Stimulated activated effector memory CD8-positive, alpha-beta T cell treated with anti-CD3 and anti-CD28 coated beads, Interleukin-12 subunit alpha, Interleukin-12 subunit beta, amount 100 ng/mL, for 72 hours (primary cell): ENCODE results near the gene RGL2.
"Not testable (repeated sequence)": the region's sequence is repeated elsewhere in the genome, so short reads cannot be mapped to it uniquely, and the experiment has no call there.

Experiments used
- ATAC-seq: fragments of 150-1000 bp; cut with Tn5 transposase; 2 replicates; pipeline ENCODE4 v1.10.0; 2021
- DNase-seq, 2 donors: peaks; one replicate each; pipeline ENCODE4 v3.0.0; 2021 to 2022; ENCODE audit warnings: low spot score in 2 of 2
- H3K27ac Mint-ChIP-seq: one replicate; pipeline ENCODE4 v1.8.0; 2022; ENCODE audit warnings: mild to moderate bottlenecking, mixed read lengths
- H3K36me3 Mint-ChIP-seq: one replicate; pipeline ENCODE4 v1.8.0; 2022; ENCODE audit warnings: mild to moderate bottlenecking, mixed read lengths
- H3K4me1 Mint-ChIP-seq: one replicate; pipeline ENCODE4 v1.8.0; 2022; ENCODE audit warnings: mixed read lengths
- H3K4me3 Mint-ChIP-seq: one replicate; pipeline ENCODE4 v1.8.0; 2022; ENCODE audit warnings: mild to moderate bottlenecking, mixed read lengths
- H3K9me3 Mint-ChIP-seq: one replicate; pipeline ENCODE4 v1.8.0; 2022; ENCODE audit warnings: mixed read lengths

Gene RGL2

DNA sequence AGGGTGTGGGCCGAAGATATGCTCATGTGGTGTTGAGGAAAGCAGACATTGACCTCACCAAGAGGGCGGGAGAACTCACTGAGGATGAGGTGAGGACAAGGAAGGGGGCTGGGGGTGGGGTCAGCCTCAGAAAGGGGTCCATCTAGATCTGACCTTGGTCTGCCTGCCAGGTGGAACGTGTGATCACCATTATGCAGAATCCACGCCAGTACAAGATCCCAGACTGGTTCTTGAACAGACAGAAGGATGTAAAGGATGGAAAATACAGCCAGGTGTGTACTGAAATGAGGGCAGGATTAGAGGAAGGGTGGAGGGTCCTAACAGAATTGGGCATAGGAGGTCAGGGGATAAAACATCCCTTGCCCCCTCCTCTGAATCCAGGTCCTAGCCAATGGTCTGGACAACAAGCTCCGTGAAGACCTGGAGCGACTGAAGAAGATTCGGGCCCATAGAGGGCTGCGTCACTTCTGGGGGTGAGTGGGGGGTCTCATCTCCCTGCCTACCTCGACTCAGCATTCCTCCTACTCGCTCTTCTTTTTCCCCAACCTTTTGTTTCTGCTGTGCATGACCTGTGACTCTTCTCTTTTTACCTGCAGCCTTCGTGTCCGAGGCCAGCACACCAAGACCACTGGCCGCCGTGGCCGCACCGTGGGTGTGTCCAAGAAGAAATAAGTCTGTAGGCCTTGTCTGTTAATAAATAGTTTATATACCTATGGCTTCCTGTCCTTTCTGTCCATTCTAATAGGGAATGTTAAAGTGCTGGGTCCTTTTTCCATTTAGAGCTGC lies 22.8 kb downstream of the RGL2 start:
- Mint-ChIP-seq H3K4me1 (peaks cover 65% of the 10 kb centered on the region), H3K36me3 (peaks cover 92% of the 10 kb centered on the region), H3K4me3 (peak overlapping the region; percentile 89), H3K27ac (peak overlapping the region; percentile 99)
- not testable (repeated sequence) for H3K9me3 Mint-ChIP-seq, ATAC-seq, DNase-seq

DNA sequence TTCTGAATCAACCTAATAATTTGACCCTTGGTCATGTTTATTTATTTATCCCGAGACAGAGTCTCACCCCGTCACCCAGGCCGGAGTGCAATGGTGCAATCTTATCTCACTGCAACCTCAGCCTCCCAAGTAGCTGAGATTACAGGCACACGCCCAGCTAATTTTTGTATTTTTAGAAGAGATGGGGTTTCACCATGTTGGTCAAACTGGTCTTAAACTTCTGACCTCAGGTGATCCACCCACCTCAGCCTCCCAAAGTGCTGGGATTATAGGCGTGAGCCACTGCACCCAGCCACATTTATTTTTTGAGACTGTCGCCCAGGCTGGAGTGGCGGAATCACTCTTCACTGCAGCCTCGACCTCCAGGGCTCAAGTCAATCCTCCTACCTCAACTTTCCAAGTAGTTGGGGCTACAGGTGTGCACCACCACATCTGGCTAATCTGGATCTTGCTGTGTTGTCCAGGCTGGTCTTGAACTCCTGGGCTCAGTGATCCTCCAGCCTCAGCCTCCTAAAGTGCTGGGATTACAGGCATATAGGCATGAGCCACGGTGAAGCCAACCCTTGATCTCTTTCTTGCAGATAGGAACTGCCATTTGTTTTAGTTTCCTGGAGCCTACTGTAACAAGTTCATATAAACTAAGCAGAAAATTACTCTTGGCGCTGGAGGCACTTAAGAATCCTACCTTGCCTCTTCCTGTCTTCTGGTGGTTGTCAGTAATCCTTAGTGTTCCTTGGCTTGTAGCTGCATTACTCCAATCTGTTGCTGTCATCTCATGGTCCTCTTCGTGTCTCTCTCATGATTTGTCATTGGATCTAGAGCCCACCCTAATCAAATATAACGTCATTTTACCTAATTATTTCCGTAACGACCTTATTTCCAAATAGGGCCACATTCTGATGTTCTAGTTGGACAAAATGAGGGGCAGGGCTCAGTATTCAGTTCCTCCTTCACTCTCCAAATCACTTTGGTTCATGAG lies 24.5 kb downstream of the RGL2 start:
- peaks cover 77% of the 10 kb centered on the region for H3K36me3 Mint-ChIP-seq
- peak overlapping the region; percentile 99 for H3K27ac Mint-ChIP-seq
- H3K9me3 Mint-ChIP-seq: no peaks in the 10 kb centered on the region
- H3K4me1 Mint-ChIP-seq: peaks cover 74% of the 10 kb centered on the region
- ATAC-seq (no peak), DNase-seq (no peak)
- H3K4me3 Mint-ChIP-seq: peak overlapping the region; percentile 89

- Mint-ChIP-seq H3K36me3 (peaks cover 79% of the 10 kb centered on the region), H3K4me1 (peaks cover 70% of the 10 kb centered on the region), H3K9me3 (no peaks in the 10 kb centered on the region), H3K4me3 (peak overlapping the region; percentile 89), H3K27ac (peak overlapping the region; percentile 99)
- DNase-seq: no peak
- ATAC-seq: no peak
Observed at GRCh38 chr6:33273129-33273923, 25.4 kb downstream of the RGL2 start.

DNA sequence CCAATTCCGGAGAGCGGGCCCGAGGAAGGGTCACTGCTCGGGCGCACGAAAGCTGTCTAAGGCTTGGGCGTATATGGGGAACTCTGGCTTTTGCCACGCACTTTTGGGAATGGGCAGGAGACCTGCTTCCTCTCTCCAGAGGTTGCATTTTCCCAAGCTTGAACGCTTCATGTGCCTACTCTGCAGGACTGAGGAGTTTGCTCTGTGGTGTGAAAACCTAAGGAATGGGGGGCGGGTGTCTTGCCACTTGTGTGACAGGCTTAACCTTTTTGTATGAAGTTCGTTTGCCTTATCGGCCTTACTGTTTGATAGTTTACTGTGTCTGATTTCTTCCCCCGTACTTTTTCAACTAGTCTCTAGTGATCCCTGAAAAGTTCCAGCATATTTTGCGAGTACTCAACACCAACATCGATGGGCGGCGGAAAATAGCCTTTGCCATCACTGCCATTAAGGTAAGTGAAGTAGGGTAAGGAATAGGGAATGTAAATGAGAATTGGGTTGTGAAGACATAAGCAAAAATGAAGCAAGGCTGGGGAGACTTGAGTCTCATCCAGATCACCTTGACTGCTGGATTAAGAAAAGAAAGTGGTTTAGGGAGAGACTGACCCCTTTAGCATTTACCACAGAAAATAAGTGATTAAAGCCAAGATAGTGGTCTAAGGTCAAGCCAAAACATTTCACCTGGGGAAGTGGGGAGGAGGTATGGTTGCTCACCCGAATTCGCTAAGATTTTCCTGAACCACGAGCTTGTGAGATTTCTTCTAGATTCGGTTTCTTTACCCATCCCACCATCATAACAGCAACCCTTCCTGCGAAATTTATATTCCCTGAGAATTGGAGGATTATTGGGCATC lies 26.2 kb downstream of the RGL2 start:
- peaks cover 83% of the 10 kb centered on the region for H3K36me3 Mint-ChIP-seq
- H3K4me1 Mint-ChIP-seq: peaks cover 63% of the 10 kb centered on the region
- no peak for DNase-seq
- H3K9me3 Mint-ChIP-seq: no peaks in the 10 kb centered on the region
- H3K4me3 Mint-ChIP-seq: peak overlapping the region; percentile 89
- H3K27ac Mint-ChIP-seq: peak overlapping the region; percentile 99
- ATAC-seq: peak; percentile 9

DNA sequence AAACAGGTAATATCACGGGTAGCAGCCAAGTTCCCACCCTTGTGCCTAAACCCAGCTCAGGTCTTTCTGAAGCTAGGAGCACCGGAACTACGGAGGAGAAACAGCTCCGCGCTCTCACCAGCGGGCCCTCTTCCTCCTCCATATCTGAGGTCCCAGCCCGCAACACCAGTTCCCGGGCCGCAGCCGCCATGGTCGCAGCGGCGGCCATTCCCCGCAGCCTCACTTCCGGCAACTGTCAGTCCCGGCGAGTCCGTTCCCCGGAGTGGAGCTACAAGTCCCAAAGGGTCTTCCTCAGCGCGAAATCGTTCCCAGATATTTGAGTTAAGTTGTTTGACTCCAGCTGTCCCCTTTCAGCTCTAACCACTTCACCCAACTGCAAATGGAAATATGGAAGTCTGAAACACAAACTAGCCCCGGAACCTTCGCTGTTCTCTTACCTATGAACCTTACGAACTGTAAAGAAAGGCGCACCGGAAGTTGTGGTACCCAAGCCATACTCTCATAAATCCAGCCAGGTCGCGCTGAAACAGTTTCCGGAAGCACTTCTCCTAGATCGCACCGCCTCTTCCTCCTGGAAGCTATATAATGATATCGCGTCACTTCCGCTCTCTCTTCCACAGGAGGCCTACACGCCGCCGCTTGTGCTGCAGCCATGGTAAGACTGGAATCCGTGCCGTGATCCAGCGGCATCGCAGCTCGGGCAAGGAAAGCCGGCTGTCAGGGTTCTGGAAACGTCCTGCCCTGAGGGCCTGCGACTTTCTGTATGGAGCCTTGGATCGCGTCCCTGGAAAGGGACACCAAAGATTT lies 27.1 kb downstream of the RGL2 start, which contains the start of the genes RPS18 and VPS52:
Gene RPS18 (plus strand): TSS at position 608 of the 807 bp plus-strand sequence. CDS start 45 bp downstream, at position 653.
Gene VPS52 (minus strand): TSS at position 409 of the 807 bp plus-strand sequence. CDS start 201 bp downstream, at position 208.
- Mint-ChIP-seq H3K4me1 (peaks cover 60% of the 10 kb centered on the region), H3K9me3 (no peaks in the 10 kb centered on the region), H3K4me3 (peak within 1 kb of the TSS; percentile 89), H3K36me3 (peaks cover 83% of the 10 kb centered on the region), H3K27ac (peak within 1 kb of the TSS; percentile 99)
- DNase-seq (peak; percentile 84 to 96), ATAC-seq (peak; percentile 92)

DNA sequence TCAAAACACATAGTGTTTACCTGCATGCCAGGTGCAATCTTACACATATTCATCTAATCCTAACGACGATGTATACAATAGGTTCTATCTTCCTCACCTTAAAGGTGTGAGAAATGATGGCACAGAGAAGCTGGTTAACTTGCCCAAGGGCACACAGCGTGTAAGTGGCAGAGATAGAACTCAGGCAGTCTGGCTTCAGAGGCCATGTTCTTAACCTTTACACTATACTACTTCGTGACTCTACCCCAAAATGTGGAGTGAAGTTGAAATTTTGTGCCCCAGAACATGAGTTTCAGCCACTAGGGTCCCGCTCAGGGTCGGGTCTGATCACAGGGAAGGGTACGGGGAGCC lies 27.6 kb downstream of the RGL2 start:
- Mint-ChIP-seq H3K27ac (peak overlapping the region; percentile 99), H3K36me3 (peaks cover 83% of the 10 kb centered on the region), H3K4me1 (peaks cover 54% of the 10 kb centered on the region), H3K4me3 (peak overlapping the region; percentile 89), H3K9me3 (no peaks in the 10 kb centered on the region)
- DNase-seq (no peak), ATAC-seq (peak; percentile 7)

DNA sequence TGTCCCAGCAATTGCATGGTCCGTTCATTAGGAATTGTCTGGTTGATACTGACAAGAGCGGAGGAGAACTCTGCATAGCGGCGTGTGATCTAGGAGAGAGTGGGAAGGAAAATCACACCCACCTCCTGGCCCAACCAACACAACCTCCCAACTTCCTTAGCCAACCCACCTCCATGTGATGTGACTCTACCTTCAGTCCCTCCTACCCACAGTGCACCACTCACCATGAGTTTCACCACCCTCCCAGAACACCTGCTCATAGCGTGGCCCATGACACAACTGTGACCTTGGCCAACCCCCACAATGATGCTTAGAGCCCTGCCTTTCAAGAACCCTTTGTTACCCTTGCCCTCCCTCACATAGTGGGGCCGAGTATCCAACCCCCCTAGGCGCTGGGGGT lies 34.7 kb downstream of the RGL2 start:
- DNase-seq: no peak
- Mint-ChIP-seq H3K9me3 (no peaks in the 10 kb centered on the region), H3K4me3 (no peak overlapping the region), H3K4me1 (no peaks in the 10 kb centered on the region), H3K36me3 (peaks cover 100% of the 10 kb centered on the region), H3K27ac (peak overlapping the region; percentile 67)
- ATAC-seq: peak; percentile 31

DNA sequence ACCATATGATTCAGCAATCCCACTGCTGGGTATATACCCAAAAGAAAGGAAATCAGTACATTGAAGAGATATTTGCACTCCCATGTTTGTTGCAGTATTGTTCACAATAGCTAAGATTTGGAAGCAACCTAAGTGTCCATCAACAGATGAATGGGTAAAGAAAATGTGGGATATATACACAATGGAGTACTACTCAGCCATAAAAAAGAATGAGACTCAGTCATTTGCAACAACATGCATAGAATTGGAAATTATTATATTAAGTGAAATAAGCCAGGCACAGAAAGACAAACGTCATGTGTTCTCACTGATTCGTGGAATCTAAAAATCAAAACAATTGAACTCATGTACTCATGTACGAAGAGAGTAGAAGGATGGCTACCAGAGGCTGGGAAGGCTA lies 36.3 kb downstream of the RGL2 start:
- DNase-seq, H3K4me1 Mint-ChIP-seq, ATAC-seq, H3K9me3 Mint-ChIP-seq, H3K27ac Mint-ChIP-seq, H3K4me3 Mint-ChIP-seq: not testable (repeated sequence)
- peaks cover 100% of the 10 kb centered on the region for H3K36me3 Mint-ChIP-seq

DNA sequence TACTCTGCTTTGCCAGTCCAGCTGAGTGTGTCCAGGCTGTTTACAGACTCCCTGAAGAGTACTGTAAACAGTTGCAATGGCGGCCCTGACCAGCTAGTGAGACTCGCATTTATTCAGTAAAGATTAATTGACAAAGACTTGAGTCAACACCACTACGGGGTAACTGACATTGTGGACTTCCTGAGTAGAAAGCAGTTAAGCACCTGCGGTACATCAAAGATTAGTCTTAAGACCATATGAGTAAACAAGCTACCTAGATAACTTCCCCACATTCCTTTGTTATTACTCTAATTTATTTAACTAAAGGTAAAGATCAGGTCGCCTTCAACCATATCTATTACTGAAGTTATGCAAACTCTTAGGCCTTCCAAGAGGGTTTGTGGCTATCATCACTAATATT lies 39.7 kb downstream of the RGL2 start:
- Mint-ChIP-seq H3K4me3 (no peak overlapping the region), H3K4me1 (no peaks in the 10 kb centered on the region), H3K27ac (no peak overlapping the region), H3K9me3 (no peaks in the 10 kb centered on the region), H3K36me3 (peaks cover 98% of the 10 kb centered on the region)
- ATAC-seq (no peak), DNase-seq (no peak)

DNA sequence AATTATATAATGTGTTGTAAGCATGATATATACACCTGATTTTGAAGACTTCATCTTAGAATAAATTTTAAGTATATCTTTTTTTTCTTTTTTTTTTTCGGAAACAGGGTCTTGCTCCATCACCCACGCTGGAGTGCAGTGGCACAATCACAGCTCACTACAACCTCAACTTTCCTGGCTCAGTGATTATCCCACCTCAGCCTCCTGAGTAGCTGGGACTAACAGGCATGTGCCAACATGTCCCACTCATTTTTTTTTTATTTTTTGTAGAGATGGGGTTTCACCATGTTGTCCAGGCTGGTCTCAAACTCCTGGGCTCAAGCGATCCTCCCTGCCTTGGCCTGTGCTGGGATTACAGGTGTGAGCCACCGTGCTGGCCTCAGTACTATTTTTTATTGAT lies 44.2 kb downstream of the RGL2 start:
- Mint-ChIP-seq H3K36me3 (peaks cover 93% of the 10 kb centered on the region), H3K27ac (no peak overlapping the region), H3K4me1 (peaks cover 31% of the 10 kb centered on the region), H3K9me3 (no peaks in the 10 kb centered on the region), H3K4me3 (no peak overlapping the region)
- ATAC-seq (no peak), DNase-seq (no peak)

- Mint-ChIP-seq H3K9me3 (no peaks in the 10 kb centered on the region), H3K4me1 (peaks cover 47% of the 10 kb centered on the region), H3K27ac (peak overlapping the region; percentile 96), H3K4me3 (no peak overlapping the region), H3K36me3 (peaks cover 86% of the 10 kb centered on the region)
- DNase-seq (no peak), ATAC-seq (no peak)
Observed at GRCh38 chr6:33252759-33253158, 46.0 kb downstream of the RGL2 start.

- Mint-ChIP-seq H3K4me3 (peak overlapping the region; percentile 91), H3K27ac (peak overlapping the region; percentile 96), H3K4me1 (peaks cover 48% of the 10 kb centered on the region), H3K36me3 (peaks cover 75% of the 10 kb centered on the region), H3K9me3 (no peaks in the 10 kb centered on the region)
- DNase-seq (no peak), ATAC-seq (no peak)
Observed at GRCh38 chr6:33251395-33252012, 47.2 kb downstream of the RGL2 start.

- Mint-ChIP-seq H3K27ac (peak overlapping the region; percentile 96), H3K9me3 (no peaks in the 10 kb centered on the region), H3K36me3 (peaks cover 67% of the 10 kb centered on the region), H3K4me1 (peaks cover 48% of the 10 kb centered on the region), H3K4me3 (peak overlapping the region; percentile 91)
- no peak for ATAC-seq
- no peak for DNase-seq
Observed at GRCh38 chr6:33250731-33251130, 48.0 kb downstream of the RGL2 start.
